Hematopoietic multipotent progenitor cell (in vitro differentiated cells): ENCODE results near the gene LTBP2. TPM values are rescaled to one million over a fixed set of nuclear protein-coding genes. Genes with fewer than 3 reads are reported as not detected.

Experiments used
- DNase-seq, 3 donors: peaks; one replicate each; pipeline ENCODE4 v3.0.0-alpha.2; 2011 to 2015; ENCODE audit warnings: low read depth in 2 of 3, low spot score in 2 of 3
- total RNA-seq: library from RNA; depleted of rRNA; stranded (reverse); fragments of >200 nt; gene quantifications from one replicate; pipeline ENCODE4 v1.2.3, GENCODE V29; 2012

The LTBP2 gene
- total RNA-seq, 1 donor: 0.27 TPM

DNA sequence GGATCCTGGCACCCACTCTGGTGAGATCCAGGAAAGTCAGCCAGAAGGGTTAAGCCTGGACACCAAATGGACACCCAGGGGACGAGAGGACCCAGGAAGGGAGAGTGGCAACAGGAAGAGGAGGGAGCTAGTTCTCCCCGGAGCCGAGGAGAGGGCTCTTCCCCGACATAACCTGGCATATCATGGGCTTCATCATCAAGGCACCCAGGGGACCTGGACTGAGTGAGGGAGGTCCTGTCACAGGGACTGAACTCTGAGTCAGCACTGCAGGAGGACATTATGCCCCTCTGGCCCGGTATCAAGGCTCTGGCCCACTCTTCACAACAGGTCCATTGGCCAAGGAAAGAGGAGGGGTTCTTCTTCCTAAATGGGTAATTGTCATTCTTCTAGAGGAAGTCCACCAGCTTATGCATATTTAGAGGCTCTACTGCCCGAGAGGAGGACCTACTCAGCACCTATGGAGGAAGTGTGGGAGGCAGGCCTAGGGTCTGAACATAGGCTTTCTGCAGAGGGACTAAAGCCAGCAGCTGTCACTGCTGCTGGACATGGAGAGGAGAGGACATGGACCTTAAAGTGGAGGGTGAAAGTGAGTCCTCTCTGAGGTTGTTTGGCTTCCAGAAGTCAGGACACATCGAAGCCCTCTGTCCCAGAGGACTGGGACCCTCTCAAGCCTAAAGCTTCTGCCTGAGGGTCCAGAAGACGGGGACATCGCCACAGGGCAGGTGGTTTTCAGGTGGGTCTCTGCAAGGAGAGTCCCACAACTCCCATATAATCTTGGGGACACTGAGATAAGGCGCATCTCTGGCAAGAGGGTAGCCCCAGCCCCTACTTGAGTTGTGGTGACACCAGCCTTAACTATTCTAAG, 99.8 kb downstream of the LTBP2 start:
- no peak for DNase-seq

DNA sequence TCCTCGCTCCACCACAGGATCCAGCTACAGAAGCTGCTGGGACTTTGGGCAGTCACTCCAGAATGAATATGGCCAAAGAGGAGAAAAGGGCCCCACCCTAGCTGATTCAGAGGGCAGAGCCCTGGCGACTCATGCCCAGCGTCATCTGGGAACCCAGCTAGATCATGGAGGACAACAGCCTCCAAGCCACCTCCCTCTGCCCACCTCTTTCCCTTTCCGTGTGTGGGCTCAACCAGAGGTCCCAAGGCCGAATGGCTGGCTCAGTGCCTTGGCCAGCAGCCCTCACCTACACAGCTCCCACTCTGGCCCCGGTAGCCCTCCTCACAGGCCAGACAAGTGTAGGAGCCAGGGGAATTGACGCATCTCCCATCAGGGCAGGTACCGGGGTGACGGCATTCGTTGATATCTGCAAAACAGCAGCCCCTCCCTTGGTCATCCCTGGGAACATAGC, 101.1 kb downstream of the LTBP2 start:
- no peak for DNase-seq

DNA sequence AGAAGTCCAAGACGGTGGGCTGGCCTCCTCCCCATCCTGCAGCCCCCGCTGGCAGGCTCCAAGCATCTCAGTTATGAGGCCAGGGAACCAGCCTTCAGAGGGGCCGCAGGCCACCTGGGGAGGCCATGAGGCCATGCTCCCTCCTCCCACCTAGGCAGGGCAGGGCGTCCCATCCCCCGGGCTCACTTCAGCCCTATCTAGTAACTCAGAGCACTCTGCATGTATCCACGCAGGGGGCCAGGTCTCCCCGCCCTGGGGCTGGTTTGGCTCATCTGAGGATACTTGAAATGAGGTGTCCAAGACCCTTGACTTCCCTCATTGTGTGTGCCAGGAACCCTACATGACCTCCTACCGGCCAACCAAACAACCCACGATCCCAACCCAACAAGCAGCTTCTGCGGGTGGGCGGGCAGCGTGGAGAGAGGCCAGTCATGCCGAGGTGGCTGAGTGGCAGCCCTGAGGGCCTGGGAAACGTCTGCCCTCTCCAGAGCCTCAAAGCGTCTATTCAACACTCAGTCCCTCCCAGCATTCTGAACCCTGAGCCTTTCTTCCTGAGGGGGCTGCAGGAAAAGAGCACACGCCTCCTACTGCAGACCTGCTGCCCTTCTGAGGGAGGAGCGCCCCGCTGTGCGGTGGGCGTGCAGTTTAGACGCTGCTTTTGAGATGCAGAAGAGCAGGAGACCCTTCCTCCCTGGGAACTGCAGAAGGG, 101.7 kb downstream of the LTBP2 start:
- DNase-seq: no peak

DNA sequence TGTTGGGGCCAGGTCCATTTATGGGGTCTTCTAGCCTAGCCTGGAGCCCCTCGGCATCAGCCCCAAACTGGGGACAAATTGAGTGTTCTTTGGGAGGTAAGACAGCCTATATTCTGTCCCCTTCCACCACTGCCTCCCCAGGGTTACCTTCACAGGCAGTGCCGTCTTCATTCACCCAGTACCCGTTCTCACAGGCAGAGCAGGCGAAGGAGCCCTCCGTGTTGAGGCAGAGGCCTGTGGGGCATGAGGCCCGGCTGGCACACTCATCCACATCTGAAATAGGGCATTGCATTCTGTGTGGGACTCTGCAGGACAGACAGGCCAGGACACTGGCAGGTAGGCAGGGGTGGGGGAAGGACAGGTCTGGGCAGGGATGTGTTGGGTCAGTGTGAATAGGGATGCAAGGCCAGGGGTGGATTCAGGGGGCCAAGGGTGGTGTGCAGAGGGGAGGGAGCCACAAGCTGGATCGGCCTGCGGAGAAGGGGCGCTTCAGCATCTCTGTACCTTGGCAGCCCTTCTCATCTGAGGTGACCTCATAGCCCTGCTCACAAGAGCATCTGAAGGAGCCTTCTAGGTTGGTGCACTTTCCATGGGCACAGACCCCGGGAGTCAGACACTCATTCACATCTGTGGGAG, 102.3 kb downstream of the LTBP2 start:
- DNase-seq: no peak

DNA sequence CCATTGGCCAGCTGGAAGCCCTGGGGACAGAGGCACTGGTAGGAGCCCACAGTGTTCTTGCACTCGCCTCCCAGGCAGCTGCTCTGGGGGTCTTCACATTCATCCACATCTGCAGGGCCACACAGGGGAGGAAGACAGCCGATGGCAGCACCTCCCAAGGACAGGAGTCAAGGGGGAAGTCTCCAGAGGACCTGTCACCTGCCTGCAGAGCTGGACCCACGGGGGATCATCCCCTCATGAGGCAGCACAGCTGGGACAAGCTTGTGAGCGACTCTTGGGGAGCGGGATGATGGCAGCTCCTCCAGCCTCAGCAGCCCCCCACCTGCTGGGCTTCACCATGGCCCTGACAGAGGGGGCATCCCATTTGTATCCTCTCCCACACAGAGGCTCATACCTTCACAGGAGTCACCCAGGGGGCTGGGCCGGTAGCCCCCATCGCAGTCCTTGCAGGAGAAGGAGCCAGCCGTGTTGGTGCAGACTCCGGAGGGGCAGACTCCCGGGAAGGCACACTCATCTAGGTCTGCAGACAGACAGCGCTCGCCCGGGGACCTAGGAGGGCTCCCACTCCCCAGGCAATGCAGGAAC, 103.1 kb downstream of the LTBP2 start:
- DNase-seq: no peak

DNA sequence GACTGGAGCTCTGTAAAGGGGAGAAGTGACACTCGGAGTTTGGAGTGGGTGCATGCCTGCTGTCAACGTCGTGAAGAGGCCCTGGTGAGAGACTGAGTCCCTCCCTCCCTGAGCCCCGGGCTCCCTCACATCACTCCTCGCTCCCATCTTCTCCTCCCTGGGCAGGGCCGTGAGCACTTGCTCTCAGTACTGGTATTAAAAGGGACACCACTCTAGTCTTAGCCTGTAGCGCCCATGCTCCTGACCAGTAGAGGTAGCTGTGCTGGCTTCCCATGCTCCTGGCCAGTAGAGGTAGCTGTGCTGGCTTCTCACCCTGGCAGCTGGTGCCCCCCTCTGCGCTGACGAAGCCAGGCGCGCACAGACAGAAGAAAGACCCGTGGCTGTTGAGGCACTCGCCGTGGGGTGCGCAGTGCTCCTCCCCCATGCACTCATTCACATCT, 103.7 kb downstream of the LTBP2 start:
- DNase-seq: peak in 2 of 3 donors; percentile 66 to 72

DNA sequence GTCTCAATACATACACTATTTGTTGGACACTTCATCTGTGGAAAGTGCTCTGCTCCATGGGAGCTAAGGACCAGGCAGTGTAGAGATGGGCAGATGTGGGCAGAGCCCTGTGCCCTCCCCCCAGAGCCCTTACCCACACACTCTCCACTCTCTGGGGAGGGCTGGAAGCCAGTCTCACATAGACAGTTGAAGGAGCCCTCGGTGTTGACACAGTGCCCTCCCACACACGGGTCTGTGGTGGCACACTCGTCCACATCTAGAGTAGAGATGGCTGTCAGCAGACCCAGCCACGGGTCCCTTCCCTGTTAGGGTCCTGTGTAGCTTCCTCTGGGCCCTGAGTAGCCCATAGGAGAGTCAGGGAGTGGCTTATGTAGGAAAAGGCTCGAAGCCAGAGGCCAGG, 104.2 kb downstream of the LTBP2 start:
- DNase-seq: no peak

DNA sequence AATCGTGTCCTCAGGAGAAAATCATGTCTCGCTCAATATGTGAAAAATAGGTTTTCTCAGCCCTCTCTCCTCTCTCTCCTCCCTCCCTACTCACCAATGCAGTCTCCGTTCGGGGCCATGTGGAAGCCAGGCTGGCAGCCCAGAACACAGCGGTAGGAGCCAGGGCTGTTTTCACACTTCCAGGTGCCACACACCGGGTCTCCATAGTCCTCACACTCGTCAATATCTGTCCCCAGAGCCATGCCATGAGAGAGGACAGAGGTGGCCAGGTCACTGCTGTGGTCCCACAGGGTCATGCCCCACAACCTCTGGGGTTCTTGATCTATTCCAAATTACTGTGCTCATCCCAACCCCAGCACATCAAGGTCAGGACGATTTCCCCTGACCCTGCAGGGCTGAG, 105.0 kb downstream of the LTBP2 start:
- DNase-seq: no peak

DNA sequence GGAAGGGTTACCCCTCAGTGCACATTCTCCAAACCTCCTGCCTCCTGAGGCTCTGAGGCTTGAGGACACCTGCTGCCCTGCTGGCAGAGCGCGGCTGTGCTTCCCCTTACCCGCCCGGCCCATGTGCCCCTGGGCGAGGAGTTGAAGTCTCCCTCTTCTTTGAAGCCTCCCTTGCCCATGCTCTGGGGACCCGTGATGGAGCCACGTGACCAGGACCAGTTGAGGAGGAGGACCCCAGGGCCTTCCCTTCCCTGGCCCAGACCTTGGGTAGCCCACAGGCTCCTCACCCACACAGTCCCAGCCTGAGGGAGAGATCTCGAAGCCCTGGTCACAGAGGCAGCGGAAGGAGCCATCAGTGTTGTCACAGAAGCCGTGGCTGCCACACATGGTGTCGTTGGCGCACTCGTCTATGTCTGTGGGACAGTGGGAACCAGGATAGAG, 105.6 kb downstream of the LTBP2 start:
- peak in 1 of 3 donors; percentile 14 for DNase-seq

DNA sequence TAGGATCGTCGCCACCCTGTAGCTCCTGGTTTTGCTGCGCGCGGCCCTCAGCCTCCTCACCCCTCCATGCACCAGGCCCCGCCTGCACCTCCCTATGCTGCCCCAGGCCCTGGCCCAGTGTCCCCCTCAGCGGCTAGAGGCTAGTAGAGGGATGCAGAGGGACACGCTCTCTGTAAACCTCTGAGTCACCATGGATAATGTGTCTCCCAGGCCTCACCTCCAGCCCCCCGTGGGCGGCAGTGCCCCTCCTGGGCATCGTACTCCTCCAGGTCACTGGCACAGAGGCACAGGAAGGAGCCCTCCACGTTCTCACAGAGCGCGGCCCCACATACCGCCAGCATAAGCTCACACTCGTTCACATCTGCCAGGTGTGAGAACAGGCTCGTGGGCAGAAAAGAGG, 106.2 kb downstream of the LTBP2 start:
- no peak for DNase-seq

DNA sequence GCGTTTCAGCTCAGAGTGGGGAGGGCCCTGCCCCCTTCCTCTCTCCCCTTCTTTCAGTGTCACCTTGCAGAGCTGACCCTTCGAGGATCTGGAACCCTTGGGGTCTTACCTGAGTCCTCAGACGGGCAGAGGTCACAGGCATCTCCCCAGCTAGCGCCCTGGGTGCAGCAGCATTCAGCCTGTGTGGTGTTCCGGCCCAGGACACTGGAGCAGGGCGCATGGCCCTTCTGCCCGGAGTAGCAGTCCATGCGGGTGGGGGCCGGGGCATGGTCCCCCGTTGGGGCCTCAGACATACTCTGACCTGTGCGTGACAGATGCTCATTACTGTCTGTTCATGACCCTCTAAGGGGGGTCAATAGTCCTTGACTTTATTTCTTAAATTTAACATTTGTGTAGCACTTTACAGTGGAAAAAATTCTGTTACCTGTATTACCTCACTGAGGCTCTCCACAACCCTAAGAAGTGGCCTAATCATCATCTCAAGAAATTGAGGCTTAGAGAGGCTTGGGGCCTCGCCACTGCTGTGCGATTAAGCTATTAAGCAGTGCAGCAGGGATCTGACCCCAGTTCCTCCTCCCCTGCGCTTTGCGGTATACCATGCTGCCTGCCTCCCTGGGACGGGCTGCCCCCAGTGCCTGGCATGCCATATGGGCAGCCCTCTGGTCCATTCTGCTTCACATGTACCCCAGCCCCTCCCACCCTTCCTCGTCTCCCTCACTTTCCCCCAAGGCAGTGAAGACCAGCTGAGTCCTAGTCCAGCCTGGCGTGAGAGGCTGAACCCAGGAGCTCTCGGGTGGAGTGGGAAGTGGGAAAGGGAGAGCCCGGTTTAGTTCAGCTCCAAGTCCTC, 106.9 kb downstream of the LTBP2 start:
- DNase-seq: no peak

DNA sequence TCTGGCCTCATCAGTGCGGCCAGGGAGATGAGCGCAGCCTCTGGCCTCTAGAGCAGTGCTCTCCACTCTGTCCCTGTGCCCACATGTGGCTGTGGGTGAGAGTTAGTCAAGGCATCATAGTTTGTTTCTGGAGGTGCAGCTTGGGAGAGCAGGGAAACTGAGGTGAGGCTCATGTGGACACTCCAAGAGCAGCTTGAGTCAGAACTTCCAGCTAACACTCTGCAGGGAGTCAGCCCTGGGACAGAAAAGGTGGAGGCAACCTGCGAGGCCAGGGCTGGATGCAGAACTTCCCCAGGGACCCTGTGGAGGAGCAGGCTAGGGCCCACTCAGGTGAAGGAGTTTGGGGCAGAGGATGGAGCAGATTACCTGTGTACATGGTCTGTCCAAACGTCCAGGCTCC, 107.6 kb downstream of the LTBP2 start:
- DNase-seq: no peak

DNA sequence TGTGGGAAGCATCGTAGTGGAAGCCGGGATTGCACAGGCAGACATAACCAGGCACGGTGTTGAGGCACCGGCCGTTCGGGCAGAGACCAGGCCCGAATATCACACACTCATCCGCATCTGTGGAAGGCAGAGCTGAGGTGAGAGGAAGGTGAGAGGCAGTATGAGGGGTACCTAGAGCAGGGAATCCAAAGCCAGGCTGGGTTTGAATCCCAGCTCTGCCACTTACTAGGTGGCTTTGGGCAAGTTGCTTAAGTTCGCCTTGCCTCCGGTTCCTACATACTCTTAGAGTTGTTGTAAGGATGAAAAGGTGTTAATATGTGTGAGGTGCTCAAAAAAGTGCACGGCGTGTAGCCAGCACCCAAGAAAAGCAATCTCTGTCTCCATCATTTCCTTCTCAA, 108.1 kb downstream of the LTBP2 start:
- no peak for DNase-seq

DNA sequence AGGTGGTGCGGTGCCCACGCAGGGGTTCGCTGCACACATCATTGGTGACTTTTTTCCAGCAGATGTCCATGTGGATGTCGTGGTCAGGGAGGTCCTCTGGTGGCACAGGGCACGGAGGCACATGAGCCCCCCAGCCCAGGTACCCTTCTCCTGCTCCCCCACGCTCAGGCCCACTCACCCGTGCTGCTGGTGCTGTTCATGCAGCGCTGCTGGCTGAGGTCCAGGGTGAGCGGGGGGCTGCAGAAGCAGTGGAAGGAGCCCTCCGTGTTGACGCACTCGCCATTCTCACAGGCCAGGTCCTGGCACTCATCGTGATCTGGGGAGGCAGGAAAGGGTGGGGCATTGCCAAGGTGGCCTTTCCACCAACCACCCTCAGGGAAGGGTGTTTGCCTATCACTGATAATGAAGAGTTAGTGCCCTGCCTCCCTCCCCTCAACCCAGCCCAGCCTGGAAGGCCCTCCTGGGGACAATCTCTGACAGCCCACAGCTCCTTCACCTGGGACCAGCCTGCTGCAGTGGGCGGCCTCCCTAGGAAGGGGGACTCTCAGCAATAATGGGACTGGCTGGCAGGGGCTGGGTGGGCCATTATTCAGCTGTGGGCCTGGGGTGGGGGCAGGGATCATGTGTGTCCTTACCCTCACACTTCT, 108.6 kb downstream of the LTBP2 start:
- DNase-seq: no peak

DNA sequence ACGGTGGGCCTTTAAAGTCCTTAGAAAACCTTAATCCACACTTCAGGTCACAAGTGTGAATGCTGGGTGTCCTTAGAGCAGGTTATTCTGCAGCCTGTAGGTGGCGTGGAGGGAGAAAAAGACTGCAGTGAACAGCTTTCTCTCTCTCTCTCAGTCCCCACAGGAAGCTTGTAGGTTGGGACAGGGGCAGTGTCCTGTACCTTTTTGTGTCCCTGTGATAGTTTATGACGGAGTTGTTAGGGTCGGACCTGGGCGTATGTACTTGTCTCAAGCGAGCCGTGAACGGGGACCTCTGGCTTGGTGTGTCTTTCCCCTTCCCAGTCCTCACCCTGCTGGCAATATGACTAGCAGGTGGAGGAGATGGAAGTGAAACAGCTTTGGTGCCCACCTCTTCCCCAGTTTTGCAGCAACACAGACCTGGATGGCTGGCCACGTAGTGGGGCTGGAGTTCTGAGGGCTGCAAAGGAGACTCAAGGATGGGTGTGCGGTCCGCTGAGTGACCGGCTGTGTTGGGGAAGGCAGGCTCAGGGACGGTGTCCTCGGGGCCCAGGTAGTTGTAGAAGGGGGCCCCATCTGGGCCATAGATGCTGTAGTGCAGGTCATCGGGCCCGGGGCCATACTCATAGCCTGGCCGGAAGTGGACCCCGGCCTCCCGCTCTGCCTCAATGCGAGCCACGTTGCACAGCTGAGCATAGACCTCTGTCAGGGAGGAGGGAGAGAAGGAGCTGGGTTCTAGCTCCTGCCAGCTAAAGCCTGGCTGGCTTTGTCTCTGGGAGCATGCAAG, 109.6 kb downstream of the LTBP2 start:
- peak in 1 of 3 donors; percentile 44 for DNase-seq

DNA sequence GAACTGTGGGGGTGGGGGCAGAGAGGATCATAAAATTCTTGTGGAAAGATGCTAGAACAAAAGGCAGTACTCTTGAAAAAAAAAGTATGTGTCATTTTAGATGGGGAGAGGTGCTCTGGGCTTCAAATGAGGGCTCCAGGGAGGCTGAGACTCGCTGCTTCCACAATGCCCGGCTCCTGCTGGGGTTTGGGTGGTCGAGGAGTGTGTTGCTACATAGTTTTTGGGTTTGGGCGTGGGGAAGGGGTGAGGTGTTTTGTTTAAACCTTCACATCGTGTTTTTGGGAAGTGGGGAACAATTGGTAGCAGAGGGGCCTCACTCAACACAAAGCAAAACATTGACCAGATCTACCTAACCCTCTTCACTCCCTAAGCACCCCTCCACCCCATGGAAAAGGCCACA, 110.3 kb downstream of the LTBP2 start:
- DNase-seq: no peak

DNA sequence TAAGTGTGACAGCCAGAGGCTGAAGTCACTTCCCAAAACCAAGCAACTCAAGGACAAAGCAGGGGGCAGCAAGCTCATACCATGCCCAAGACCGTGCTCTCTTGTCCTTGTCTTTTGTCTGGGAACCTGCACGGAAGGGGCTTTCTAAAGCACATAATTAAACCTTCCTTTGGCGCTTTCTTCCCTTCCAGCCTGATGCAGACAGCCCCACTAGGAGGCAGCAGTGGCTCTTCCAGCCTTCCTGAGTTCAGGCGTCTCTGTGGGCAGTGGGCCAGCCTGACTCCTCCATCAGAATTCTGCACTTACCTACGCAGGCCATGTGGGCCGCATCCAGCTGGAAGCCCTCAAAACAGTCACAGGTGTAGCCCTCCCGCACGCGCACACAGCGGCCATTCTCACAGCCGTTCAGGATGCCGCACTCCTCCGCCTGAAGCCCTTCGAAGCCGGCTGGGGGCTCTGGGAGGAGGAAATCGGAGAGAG, 110.9 kb downstream of the LTBP2 start:
- DNase-seq: peak in 1 of 3 donors; percentile 17

DNA sequence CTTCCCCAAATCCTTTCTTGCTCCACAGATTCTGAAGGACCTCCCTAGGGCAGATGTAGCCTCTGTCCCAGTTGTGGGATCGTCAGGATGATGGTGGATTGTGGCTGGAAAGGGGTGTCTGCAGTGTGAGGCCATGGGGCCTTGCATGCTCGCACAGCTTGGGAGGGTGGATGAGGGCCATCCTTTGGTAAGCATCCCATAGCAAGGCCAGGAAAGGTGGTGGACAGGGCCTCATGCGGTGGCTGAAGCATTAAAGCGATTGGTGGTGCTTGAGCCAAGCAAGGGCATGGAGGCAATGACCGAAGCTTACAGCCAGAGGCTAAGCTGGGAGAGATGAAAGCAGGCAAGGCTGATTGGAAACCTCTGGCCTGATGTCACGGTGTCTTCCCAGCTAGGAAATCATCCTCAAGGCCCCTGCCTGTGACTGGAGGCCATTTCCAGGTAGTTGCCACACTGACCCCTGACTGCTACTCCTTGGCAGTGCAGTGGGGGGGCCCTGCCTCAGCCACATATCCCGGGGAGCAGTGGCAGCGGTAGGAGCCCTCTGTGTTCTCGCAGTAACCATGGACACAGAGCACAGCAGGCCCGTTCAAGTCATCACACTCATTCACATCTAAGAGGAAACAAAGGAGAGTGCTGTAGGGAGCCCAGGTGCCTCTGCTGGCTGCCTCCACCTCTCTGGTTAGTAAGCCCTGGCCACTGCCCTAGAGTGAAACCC, 111.5 kb downstream of the LTBP2 start:
- DNase-seq: no peak
